Measurements from ENCODE around the gene TAS2R9.

DNA sequence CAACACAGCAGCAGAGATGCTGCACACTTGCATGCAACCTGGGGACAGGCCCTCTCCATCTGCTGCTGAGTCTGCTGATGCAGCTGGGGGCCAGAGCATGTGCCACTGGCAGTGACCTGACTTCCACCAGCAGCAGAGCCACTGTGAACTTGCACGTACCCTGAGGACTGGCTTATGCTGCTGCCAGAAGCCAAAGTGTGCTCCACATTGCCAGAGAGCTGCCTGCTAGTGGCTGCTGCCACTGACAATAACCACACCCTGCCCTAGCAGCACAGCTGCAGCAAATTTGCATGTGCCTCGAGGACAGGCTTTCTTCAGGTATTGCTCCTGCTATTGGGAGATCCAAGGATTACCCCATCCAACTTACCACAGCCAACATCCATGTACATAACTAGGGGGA lies 43.8 kb upstream of the TAS2R9 start:
- TF ChIP-seq CTCF (IDR thresholded peaks at IDR 0.05) (no peak), POLR2A (IDR thresholded peaks at IDR 0.05) (no peak), POLR2AphosphoS5 (IDR thresholded peaks at IDR 0.05) (no peak)
